ENCODE data around the gene CGAS. TPM values are rescaled to one million over a fixed set of nuclear protein-coding genes. Genes with fewer than 3 reads are reported as not detected.

The CGAS gene
- total and polyA plus RNA-seq, 2 donors (not counting 1 experiment from before 2014, with no cell fraction given), result 5.1 to 20.0 TPM

DNA sequence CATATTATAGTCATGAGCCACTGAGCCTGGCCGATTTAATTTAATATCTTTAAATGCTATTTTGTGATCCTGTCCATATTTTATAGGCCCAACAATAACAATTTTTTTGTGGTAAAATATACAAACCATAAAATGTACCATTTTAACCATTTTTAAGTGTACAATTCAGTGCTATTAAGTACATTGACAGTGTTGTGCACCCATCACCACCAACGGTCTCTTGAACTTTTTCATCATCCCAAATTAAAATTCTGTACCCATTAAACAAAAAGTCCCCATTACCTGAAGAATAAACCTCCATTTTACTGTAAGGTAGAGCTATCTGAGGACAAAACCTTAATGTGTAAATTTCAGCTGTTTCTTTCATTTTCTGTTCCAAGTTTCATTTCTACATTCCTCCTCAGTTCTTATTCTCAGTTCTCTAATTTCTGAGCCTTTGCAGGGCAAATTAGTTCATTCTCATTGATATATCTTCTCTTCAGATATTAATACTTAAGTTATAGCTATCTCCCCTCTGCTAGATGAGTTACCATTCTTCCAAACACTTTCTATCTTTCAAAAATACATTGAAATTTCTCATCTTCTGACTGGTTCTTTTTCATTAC is 19.7 kb upstream of the CGAS start:
- H2AFZ ChIP-seq (ENCODE audit: insufficient read depth, low read depth, low read length, poor library complexity, severe bottlenecking), result peak overlapping the region; percentile 5
- peak overlapping the region; percentile 38 for H3K9ac ChIP-seq (ENCODE audit: low read length)
- peaks cover 14 to 19% of the 10 kb centered on the region in 2 donors for H3K4me1 ChIP-seq (ENCODE audit: control insufficient read depth in 2 of 2, insufficient read depth in 2 of 2, low read length in 2 of 2)
- TF ChIP-seq EZH2 (IDR thresholded peaks at IDR 0.05; ENCODE audit: borderline replicate concordance, insufficient read depth, low read depth, low read length, poor library complexity, severe bottlenecking) (no peak), CTCF (IDR thresholded peaks at IDR 0.05) (no peak)
- intact Hi-C loops (cut with micrococcal nuclease), result loop anchor here (1.0 to 2.0 kb wide), 3 partner anchors 10 to 43 kb away; partner anchors contain the start of genes CGAS and MTO1
- H3K27me3 ChIP-seq (replicated peaks in 1 of 4; ENCODE audit: control extremely low read depth in 1 of 4, control insufficient read depth in 3 of 4, insufficient read depth in 4 of 4, low read length in 3 of 4), result no peaks in the 10 kb centered on the region
- no CpG with 5 or more reads among the region's 2 CpGs for WGBS (ENCODE audit: insufficient coverage)
- no peaks in the 10 kb centered on the region for H4K20me1 ChIP-seq (ENCODE audit: control insufficient read depth, insufficient read depth, low read length, poor library complexity, severe bottlenecking)
- H3K27ac ChIP-seq (ENCODE audit: low read length in 2 of 2), result peak overlapping the region; percentile 71 to 82
- peaks cover 48% of the 10 kb centered on the region for H3K79me2 ChIP-seq (ENCODE audit: control insufficient read depth, insufficient read depth, low read length)
- ATAC-seq (ENCODE audit: low read depth) (peak; percentile 90), DNase-seq (peak; percentile 77)
- Mint-ChIP-seq H3K27me3 (no peaks in the 10 kb centered on the region), H3K27ac (peak overlapping the region; percentile 62), H3K4me1 (peaks cover 24% of the 10 kb centered on the region), H3K4me3 (peak overlapping the region; percentile 60), H3K9me3 (ENCODE audit: insufficient read depth) (no peaks in the 10 kb centered on the region)
- peak overlapping the region; percentile 62 for H3K4me2 ChIP-seq (replicated peaks; ENCODE audit: low read depth, low read length, poor library complexity, severe bottlenecking)
- H3K4me3 ChIP-seq (ENCODE audit: control extremely low read depth in 1 of 5, extremely low read depth in 1 of 5, insufficient read depth in 1 of 5, low read depth in 2 of 5, low read length in 4 of 5), result peak overlapping the region in 1 of 5 experiments; percentile 56
- POLR2A ChIA-PET, result interaction anchor here (1.0 to 2.5 kb wide), 6 partner anchors 10 to 52 kb away, joined by 3 to 16 read pairs (median 4); partner anchors contain the start of genes CGAS and MTO1
- peaks cover 7 to 63% of the 10 kb centered on the region in 2 experiments for H3K36me3 ChIP-seq (replicated peaks in 1 of 2; ENCODE audit: control extremely low read depth in 1 of 2, control insufficient read depth in 1 of 2, extremely low read depth in 1 of 2, insufficient read depth in 2 of 2, low read length in 1 of 2)
- CTCF ChIA-PET, result interaction anchor here (1.9 to 2.3 kb wide), 2 partner anchors 10 to 139 kb away, joined by 9 to 18 read pairs; partner anchors contain the start of gene MTO1
- H3K9me3 ChIP-seq (ENCODE audit: control extremely low read depth in 1 of 3, control insufficient read depth in 2 of 3, insufficient read depth in 1 of 3, low read length in 2 of 3), result no peaks in the 10 kb centered on the region
